Parietal lobe (tissue), 2 donors: Measurements from ENCODE around the gene PPP2R5B. TPM values are rescaled to one million over a fixed set of nuclear protein-coding genes. Genes with fewer than 3 reads are reported as not detected.

Experiments
- small RNA-seq: library from RNA; depleted of rRNA; stranded (forward); fragments of <200 nt; gene quantifications from one replicate; pipeline ENCODE3, GENCODE V24; 2014; ENCODE audit warnings: low replicate concordance
- total RNA-seq: library from RNA; depleted of rRNA; stranded (reverse); fragments of >200 nt; gene quantifications from one replicate; pipeline ENCODE4 v1.2.3, GENCODE V29; 2014

PPP2R5B gene
- total RNA-seq, result 27.9 TPM

DNA sequence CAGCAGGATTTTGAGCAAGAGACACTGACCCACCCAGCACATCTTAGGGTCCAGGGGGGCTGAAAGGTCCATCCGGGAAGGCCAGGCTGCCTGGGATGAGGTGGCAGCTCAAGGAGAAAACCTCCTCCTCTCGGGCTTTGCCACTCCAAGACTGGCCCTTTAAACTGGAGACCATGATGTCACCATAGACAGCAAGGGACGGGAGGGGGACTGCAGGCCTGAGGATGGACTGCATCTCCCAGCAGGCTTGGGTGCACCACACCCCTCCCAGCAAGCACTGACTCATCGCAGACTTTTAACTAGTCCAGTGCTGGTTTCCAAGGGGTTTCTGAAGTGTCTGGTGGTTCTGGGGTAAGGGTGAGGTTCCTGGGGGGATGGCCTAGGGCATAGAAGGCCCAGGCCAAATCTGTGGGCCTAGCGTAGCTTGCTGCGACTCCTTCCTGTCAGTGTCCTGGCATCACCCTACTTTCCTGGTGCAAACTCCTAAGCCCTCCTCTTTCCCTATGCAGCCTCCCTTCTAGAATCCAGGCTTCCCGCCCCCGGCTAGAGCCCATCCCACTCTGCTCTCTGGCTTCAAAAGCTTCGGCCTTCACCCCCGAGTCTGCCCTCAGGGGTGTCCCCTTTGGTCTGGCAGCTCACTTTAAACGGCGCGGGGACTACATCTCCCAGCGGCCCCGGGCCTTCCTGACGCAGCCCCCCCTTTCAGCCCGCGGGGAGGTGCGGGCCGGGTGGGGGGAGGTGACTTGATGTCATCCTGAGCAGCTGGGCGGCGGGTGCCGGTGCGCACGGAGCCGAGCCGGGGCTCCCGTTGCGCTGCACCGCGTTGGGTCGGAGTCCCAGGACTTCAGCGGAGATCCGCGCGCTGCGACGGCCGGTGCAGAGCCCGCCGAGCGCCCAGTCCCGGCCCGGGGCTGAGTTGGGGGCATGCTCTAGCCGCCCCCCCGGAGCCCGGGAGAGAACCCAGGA, at the start of gene PPP2R5B:
Gene PPP2R5B (plus strand): TSS at position 746 of the 966 bp plus-strand sequence. CDS start 1,046 bp downstream, outside the sequence.

DNA sequence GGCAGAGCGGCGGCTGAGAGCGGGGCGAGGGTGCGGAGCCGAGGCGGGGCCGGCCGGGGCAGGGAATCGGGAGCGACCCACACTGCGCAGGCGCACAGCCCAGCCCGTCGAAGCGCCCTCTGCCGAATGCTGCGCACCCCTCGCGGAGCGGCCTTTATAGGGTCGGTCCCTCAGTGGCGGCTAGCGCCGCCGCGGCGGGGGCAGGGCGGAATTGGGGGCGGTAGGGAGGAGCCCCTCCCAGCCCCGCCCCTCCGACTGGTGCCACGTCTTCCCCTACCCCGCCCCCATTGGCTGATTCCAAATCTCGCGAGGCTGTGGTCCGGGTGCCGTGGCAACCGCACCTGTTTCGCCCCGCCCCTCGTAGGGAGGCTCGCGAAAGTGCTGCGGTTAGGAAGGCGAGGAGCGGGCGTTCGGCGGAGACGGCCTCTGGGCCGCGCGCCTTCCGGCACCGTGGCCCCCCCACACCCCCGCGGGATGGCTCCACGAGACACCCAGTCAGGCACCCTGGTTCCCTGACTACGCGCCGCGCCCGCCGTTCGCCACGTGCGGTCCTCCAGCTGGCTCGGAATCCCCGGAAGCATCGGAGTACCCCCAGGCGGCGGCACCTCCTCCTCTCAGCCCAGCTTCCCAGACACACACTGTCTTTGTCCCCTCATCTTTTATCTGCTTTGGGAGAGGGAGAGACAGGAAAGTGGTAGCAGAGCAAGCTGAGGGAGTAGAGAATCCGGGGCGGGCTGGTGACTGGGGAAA, 45.8 kb upstream of the PPP2R5B start, which contains the start of gene EHD1:
Gene EHD1 (minus strand): TSS at position 128 of the 750 bp plus-strand sequence. CDS start 157 bp downstream, outside the sequence.

DNA sequence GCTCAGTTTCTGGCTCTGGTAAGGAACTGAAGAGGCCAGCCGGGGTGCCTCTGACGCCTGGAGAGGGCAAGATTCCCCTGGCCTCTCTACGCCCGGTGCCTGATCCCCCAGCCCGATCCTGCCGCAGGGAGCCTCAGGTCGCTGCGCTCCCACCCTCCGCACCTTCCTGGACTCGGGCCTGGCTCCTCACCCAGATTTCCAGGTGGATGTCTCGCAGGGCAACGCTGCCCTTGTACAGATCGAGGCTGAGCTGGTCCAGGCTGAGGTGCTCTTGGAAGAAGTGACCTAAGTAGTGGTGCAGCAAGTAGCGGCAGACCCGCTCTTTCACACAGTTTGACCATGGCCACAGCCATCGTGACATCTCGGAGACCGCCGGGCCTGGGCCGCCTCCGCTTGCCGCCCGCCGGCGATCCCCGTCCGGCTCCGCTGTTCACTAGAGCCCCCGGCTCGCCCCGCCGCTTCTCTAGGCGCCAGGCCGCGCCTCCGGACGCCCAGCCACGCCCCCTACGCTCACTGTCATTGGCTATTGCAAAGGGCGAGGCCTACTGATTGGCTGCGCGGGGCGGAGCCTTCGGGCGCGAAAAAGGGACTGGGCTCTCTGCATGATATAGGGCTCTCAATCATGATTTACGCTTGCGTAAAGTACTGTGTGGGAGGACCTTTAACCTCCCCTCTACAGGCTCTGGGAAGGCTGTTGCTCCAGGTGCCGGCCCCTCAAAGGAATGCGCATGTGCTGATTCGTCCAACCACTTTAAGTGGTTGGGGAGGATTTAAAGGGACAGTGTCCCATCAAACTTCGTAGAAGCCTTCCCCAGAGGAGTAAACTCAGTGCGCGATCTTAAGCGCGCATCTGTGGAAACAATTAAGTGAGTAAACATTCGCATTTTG, 7.5 kb upstream of the PPP2R5B start, which contains the start of gene ATG2A:
Gene ATG2A (minus strand): TSS at position 435 of the 888 bp plus-strand sequence. CDS start 74 bp downstream, at position 361.

DNA sequence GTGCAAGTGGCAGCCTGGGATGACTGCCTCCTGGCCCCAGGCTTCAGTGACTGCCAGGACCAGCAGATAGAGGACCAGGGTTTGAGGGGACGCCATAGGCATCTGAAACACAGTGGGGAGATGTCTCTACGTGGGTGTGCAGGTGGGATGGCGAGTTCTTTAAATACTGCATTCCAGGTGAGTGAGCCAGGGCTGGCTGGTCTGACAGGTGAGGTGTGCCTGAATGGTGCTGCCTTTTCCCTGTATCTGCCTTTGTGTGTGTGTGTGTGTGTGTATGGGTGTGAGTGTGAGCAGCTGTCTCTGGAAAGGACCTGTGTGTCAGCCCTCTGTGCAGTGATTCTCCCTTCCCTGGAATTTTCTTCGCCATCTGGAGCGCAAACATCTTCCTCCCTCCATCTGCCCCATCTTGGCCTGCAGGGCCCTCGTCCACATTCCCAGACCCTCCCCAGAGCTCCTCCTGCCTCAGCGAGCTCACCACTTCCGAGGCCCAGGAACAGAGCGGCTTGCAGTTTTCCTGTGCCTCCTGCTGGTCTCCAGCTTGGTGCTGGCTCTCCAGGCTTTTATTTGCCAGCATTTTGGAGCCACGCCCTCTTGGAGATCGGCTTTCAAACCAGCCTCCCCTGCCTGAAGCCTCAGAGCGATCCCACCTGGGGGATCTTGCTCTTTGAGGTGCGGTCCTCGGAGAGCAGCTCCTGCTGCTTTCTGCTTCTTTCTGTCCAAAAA, 11.0 kb downstream of the PPP2R5B start, which contains the start of gene GPHA2:
Gene GPHA2 (minus strand): TSS at position 535 of the 723 bp plus-strand sequence. CDS start 433 bp downstream, at position 102.

DNA sequence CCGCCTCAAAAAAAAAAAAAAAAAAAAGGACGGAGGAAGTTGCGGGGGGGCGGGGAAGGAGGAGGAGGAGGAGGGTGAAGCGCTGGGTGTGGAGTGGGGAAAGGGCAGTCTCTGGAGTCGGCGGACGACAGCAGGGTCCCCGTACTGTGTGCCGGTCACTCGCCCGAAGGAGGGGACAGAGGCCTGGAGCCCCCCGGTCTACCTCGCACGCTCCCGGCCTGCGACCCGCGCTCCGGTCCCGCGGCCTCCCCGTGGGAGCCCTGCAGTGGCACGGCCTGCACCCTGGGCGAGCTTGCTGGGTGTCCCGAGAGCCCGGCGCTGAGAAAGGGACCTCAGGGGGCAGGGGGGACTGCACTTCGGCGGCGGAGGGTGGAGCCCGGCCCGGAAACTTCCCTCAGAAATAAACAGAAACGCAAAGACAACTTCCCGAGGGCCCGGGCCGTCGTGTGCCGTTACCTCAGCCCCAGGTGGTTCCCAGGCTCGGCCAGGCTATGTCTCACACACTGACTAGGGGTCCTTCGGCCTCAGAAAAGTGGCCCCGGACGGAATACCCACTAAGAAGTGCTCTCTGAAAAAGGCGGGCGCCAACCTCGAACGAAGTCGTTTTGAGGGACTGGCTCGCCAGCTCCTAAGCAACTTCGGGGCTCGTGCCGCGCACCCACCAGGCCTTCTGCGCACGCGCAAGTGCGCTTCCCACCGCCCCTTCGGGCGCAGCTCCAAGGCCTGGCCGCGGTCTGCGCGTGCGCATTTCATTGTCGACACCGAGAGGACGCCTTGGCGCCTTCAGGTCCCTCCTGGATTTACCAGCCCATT, 47.1 kb downstream of the PPP2R5B start, which contains the start of gene MAJIN:
Gene MAJIN (minus strand): TSS at position 688 of the 813 bp plus-strand sequence. CDS start 12,703 bp downstream, outside the sequence.

Small RNA genes lying within 50 kb of the gene (small RNA-seq; reads per million reads assigned to genes)
- gene MIR6749 (not detected), gene MIR6750 (not detected)

Other genes starting within 250 kb of the PPP2R5B start
- gene NRXN2, start 201.5 kb upstream of the PPP2R5B start, total RNA-seq, result 315 TPM
- 40.7 TPM for gene RASGRP2, start 180.5 kb upstream of the PPP2R5B start, total RNA-seq
- 0.63 TPM for gene PYGM, start 164.7 kb upstream of the PPP2R5B start, total RNA-seq
- gene SF1, start 146.1 kb upstream of the PPP2R5B start, total RNA-seq, result 193 TPM
- gene MAP4K2, start 121.5 kb upstream of the PPP2R5B start, total RNA-seq, result 15.7 TPM
- gene MEN1, start 114.1 kb upstream of the PPP2R5B start, total RNA-seq, result 24.4 TPM
- gene CDC42BPG, start 80.0 kb upstream of the PPP2R5B start, total RNA-seq, result 0.31 TPM
- gene EHD1, start 46.1 kb upstream of the PPP2R5B start, total RNA-seq, result 44.4 TPM
- 13.1 TPM for gene ATG2A, start 7.5 kb upstream of the PPP2R5B start, total RNA-seq
- not detected for gene GPHA2, start 11.2 kb downstream of the PPP2R5B start, total RNA-seq
- not detected for gene MAJIN, start 47.4 kb downstream of the PPP2R5B start, total RNA-seq
- not detected for gene BATF2, start 72.3 kb downstream of the PPP2R5B start, total RNA-seq
- gene ARL2, start 89.5 kb downstream of the PPP2R5B start, total RNA-seq, result 42.9 TPM
- gene SNX15, start 102.8 kb downstream of the PPP2R5B start, total RNA-seq, result 21.9 TPM
- gene SAC3D1, start 116.5 kb downstream of the PPP2R5B start, total RNA-seq, result 4.7 TPM
- gene NAALADL1, start 133.9 kb downstream of the PPP2R5B start, total RNA-seq, result 2.2 TPM
- gene CDCA5, start 159.4 kb downstream of the PPP2R5B start, total RNA-seq, result 2.8 TPM
- gene ZFPL1, start 159.5 kb downstream of the PPP2R5B start, total RNA-seq, result 20.3 TPM
- gene VPS51, start 171.5 kb downstream of the PPP2R5B start, total RNA-seq, result 197 TPM
- gene TM7SF2, start 187.2 kb downstream of the PPP2R5B start, total RNA-seq, result 61.0 TPM
- gene ZNHIT2, start 193.0 kb downstream of the PPP2R5B start, total RNA-seq, result 4.7 TPM
- 168 TPM for gene FAU, start 197.4 kb downstream of the PPP2R5B start, total RNA-seq
- gene MRPL49, start 197.6 kb downstream of the PPP2R5B start, total RNA-seq, result 29.4 TPM
- 22.2 TPM for gene SYVN1, start 209.8 kb downstream of the PPP2R5B start, total RNA-seq
- gene SPDYC, start 245.5 kb downstream of the PPP2R5B start, total RNA-seq, result not detected